GM06990 (cell line): ENCODE data around the gene TBL3.
A peak's percentile ranks its signal among the peaks of the same experiment; 100 is the strongest.

Experiments
- DNase-seq: peaks from one replicate; pipeline ENCODE4 v3.0.0-alpha.2; 2011; ENCODE audit not compliant: insufficient read length; ENCODE audit errors: extremely low read depth
- H3K27me3 ChIP-seq: replicated peaks from 2 replicates; pipeline ENCODE4 v1.6.0; 2011; ENCODE audit warnings: low read length; ENCODE audit not compliant: control insufficient read depth, insufficient read depth
- H3K36me3 ChIP-seq: 2 replicates; pipeline ENCODE4 v1.5.1; 2011; ENCODE audit warnings: low read length; ENCODE audit not compliant: control insufficient read depth, insufficient read depth
- H3K4me3 ChIP-seq: replicated peaks from 2 replicates; pipeline ENCODE4 v1.5.1; 2011; ENCODE audit warnings: low read depth, mild to moderate bottlenecking, control low read depth, low read length
- CTCF ChIP-seq: IDR thresholded peaks from 2 replicates; pipeline ENCODE4 v1.5.1; 2011; ENCODE audit warnings: low read length, control low read depth, mild to moderate bottlenecking, inconsistent platforms; ENCODE audit not compliant: insufficient read depth, poor library complexity, severe bottlenecking

The TBL3 gene

GRCh38 chr16:1998360-1998835 lies 26.5 kb downstream of the TBL3 start:
- TF ChIP-seq CTCF, result no peak
- Histone ChIP-seq H3K4me3 (no peak overlapping the region), H3K36me3 (peaks cover 45% of the 10 kb centered on the region), H3K27me3 (no peaks in the 10 kb centered on the region)
- DNase-seq, result no peak

- no peak overlapping the region for H3K4me3 ChIP-seq
- H3K36me3 ChIP-seq, result peaks cover 48% of the 10 kb centered on the region
- TF ChIP-seq CTCF, result no peak
- H3K27me3 ChIP-seq, result no peaks in the 10 kb centered on the region
- DNase-seq, result peak; percentile 13
These were observed 27.3 kb downstream of the TBL3 start for GRCh38 chr16:1998852-1999801.

DNA sequence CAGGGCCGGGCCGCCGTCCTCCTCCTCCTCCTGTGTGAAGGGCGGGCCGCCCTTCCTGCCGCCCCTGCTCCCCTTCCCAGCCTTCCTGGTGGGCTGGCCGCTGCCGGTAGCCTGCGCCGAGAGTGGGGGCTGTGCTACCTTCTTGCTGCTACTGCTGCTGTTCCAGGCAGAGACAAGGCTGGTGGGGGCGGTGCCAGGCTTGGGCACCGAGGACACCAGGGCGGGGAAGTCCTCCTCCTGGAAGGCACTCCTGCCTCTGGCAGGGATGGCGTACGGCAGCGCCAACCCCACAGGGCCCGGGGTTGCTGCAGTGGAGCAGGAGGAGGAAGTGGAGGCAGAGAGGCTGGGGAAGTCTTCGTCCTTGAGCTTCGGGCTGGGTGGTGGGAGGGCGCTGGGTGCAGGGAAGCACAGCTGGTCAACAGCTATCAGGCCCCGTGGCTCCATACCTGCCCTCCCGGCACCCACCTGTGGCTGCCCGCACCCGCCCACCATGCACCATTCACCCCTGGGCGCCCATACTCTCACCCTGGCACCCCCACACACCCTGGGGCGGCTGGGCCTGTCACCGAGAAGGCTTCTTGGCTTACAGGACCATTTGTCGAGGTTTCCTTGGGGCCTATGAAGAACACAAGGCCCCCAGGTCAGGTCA lies 28.1 kb downstream of the TBL3 start:
- TF ChIP-seq CTCF, result no peak
- H3K27me3 ChIP-seq, result no peaks in the 10 kb centered on the region
- peaks cover 48% of the 10 kb centered on the region for H3K36me3 ChIP-seq
- no peak overlapping the region for H3K4me3 ChIP-seq
- DNase-seq, result no peak

- no peaks in the 10 kb centered on the region for H3K27me3 ChIP-seq
- H3K36me3 ChIP-seq, result peaks cover 50% of the 10 kb centered on the region
- no peak for TF ChIP-seq CTCF
- H3K4me3 ChIP-seq, result no peak overlapping the region
- DNase-seq, result no peak
These were observed 29.2 kb downstream of the TBL3 start for GRCh38 chr16:2001035-2001434.

GRCh38 chr16:2001456-2002355 lies 29.9 kb downstream of the TBL3 start:
- H3K36me3 ChIP-seq, result peaks cover 53% of the 10 kb centered on the region

More at GRCh38 chr16:2001456-2002355, 29.9 kb downstream of the TBL3 start:
- no peak for TF ChIP-seq CTCF
- H3K4me3 ChIP-seq, result no peak overlapping the region
- H3K27me3 ChIP-seq, result no peaks in the 10 kb centered on the region
- no peak for DNase-seq
